ENCODE data around the gene XPO5.
A peak's percentile ranks its signal among the peaks of the same experiment; 100 is the strongest.
"Not testable (repeated sequence)": the region's sequence is repeated elsewhere in the genome, so short reads cannot be mapped to it uniquely, and the experiment has no call there.

Gene XPO5

GRCh38 chr6:43504756-43505593 is 70.9 kb downstream of the XPO5 start:
- no peak for DNase-seq (ENCODE audit: low read depth, low spot score)
- H3K4me3 ChIP-seq (ENCODE audit: low read length), result no peak overlapping the region

GRCh38 chr6:43503443-43503842 is 72.4 kb downstream of the XPO5 start:
- no peak overlapping the region for H3K4me3 ChIP-seq (ENCODE audit: low read length)
- no peak for DNase-seq (ENCODE audit: low read depth, low spot score)

GRCh38 chr6:43502666-43503065 is 73.2 kb downstream of the XPO5 start:
- no peak overlapping the region for H3K4me3 ChIP-seq (ENCODE audit: low read length)
- DNase-seq (ENCODE audit: low read depth, low spot score), result no peak

- no peak overlapping the region for H3K4me3 ChIP-seq (ENCODE audit: low read length)
- DNase-seq (ENCODE audit: low read depth, low spot score), result no peak
Observed at GRCh38 chr6:43500921-43501320, 74.9 kb downstream of the XPO5 start.

GRCh38 chr6:43499028-43499815 is 76.6 kb downstream of the XPO5 start:
- no peak for DNase-seq (ENCODE audit: low read depth, low spot score)
- no peak overlapping the region for H3K4me3 ChIP-seq (ENCODE audit: low read length)

- not testable (repeated sequence) for H3K4me3 ChIP-seq (ENCODE audit: low read length); DNase-seq (ENCODE audit: low read depth, low spot score)
Observed at GRCh38 chr6:43498291-43498690, 77.5 kb downstream of the XPO5 start.

- no peak for DNase-seq (ENCODE audit: low read depth, low spot score)
- H3K4me3 ChIP-seq (ENCODE audit: low read length), result no peak overlapping the region
Observed at GRCh38 chr6:43497689-43498088, 78.1 kb downstream of the XPO5 start.

GRCh38 chr6:43497129-43497396 is 78.8 kb downstream of the XPO5 start:
- no peak for DNase-seq (ENCODE audit: low read depth, low spot score)

GRCh38 chr6:43496370-43497128 is 79.3 kb downstream of the XPO5 start:
- no peak for DNase-seq (ENCODE audit: low read depth, low spot score)
- H3K4me3 ChIP-seq (ENCODE audit: low read length), result no peak overlapping the region

More at GRCh38 chr6:43497129-43497396, 78.8 kb downstream of the XPO5 start:
- no peak overlapping the region for H3K4me3 ChIP-seq (ENCODE audit: low read length)

- DNase-seq (ENCODE audit: low read depth, low spot score), result peak; percentile 37
- no peak overlapping the region for H3K4me3 ChIP-seq (ENCODE audit: low read length)
Observed at GRCh38 chr6:43495409-43495941, 80.4 kb downstream of the XPO5 start.

GRCh38 chr6:43494766-43495165 is 81.1 kb downstream of the XPO5 start:
- DNase-seq (ENCODE audit: low read depth, low spot score), result no peak
- H3K4me3 ChIP-seq (ENCODE audit: low read length), result no peak overlapping the region

- DNase-seq (ENCODE audit: low read depth, low spot score), result no peak
- H3K4me3 ChIP-seq (ENCODE audit: low read length), result no peak overlapping the region
Observed at GRCh38 chr6:43494321-43494720, 81.5 kb downstream of the XPO5 start.

GRCh38 chr6:43493833-43494232 is 82.0 kb downstream of the XPO5 start:
- H3K4me3 ChIP-seq (ENCODE audit: low read length), result no peak overlapping the region
- no peak for DNase-seq (ENCODE audit: low read depth, low spot score)

- no peak for DNase-seq (ENCODE audit: low read depth, low spot score)
- H3K4me3 ChIP-seq (ENCODE audit: low read length), result no peak overlapping the region
Observed at GRCh38 chr6:43493230-43493629, 82.6 kb downstream of the XPO5 start.

GRCh38 chr6:43492673-43493072 is 83.2 kb downstream of the XPO5 start:
- no peak for DNase-seq (ENCODE audit: low read depth, low spot score)
- H3K4me3 ChIP-seq (ENCODE audit: low read length), result no peak overlapping the region

- no peak for DNase-seq (ENCODE audit: low read depth, low spot score)
Observed at GRCh38 chr6:43491750-43492661, 83.8 kb downstream of the XPO5 start.

GRCh38 chr6:43490523-43490939 is 85.3 kb downstream of the XPO5 start:
- no peak overlapping the region for H3K4me3 ChIP-seq (ENCODE audit: low read length)
- DNase-seq (ENCODE audit: low read depth, low spot score), result no peak

More at GRCh38 chr6:43491750-43492661, 83.8 kb downstream of the XPO5 start:
- H3K4me3 ChIP-seq (ENCODE audit: low read length), result no peak overlapping the region

- H3K4me3 ChIP-seq (ENCODE audit: low read length), result no peak overlapping the region
- DNase-seq (ENCODE audit: low read depth, low spot score), result no peak
Observed at GRCh38 chr6:43489277-43490072, 86.4 kb downstream of the XPO5 start.
